GOT3 (cell line): ENCODE results near the gene ADAMTSL1.

Experiments
- DNase-seq: peaks from one replicate; lab custom pipeline; 2025; ENCODE audit warnings: mixed read lengths; lab: John Stamatoyannopoulos, UW

Gene ADAMTSL1

GRCh38 chr9:18666986-18667772 lies 193.2 kb downstream of the ADAMTSL1 start:
- DNase-seq: no peak

GRCh38 chr9:18668944-18669343 lies 195.0 kb downstream of the ADAMTSL1 start:
- DNase-seq: no peak

- DNase-seq: no peak
These were observed 198.8 kb downstream of the ADAMTSL1 start for GRCh38 chr9:18672706-18673105.

DNA sequence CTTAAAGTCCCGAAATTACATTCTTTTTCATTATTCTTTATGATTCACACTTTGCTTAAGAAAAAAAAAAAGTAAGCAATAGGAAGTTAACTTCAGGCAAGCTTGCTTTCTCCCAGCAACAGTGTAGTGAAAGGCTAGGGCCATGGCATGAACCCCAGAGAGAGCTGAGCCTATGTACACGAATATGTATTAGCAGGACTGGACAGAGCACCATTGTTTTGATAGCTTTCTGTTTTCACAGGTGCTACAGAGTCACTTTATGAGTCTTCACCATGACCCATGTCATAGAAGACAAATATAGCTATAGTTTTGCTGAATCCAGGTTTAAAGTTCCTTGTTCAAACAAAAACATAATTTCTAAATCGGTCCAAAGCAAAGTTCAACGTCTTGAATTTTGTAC lies 199.2 kb downstream of the ADAMTSL1 start:
- DNase-seq: no peak

- no peak for DNase-seq
These were observed 201.4 kb downstream of the ADAMTSL1 start for GRCh38 chr9:18675332-18675731.

GRCh38 chr9:18675973-18676372 lies 202.0 kb downstream of the ADAMTSL1 start:
- no peak for DNase-seq

- no peak for DNase-seq
These were observed 202.6 kb downstream of the ADAMTSL1 start for GRCh38 chr9:18676525-18676924.

DNA sequence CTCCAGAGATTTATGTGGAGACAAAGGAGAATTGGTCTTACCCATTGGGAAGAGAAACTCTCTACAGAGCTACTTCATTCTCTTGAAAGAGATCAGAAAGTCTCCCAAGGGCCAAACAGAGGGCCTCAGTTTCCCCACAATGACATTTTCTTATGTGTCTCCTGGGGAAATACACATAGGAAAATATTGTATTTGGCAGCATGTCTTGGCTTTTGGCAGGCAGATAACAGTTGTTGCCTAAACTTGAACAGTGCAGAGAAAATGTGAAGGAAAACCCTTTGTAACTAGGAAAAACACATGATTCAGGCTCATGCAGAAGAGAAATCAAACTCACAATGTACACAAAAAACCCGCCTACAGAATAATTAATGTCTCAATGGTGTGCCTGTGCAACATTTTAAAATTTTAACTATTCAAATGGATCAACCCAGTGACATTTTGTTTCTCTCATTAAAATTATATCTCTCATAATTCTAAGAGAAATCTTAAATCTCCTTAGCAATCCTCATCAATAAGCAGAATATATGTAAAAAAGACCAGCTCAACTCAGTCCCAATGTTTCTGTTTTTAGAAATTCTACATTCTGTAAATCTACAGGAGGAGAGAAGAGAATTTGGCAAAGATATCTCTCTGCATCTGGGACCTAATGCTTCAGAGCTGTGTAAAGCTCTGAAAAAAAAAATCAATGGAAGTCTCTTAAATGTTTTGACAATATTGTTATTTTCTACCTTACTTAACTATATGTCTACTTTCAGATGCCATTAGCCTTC lies 205.1 kb downstream of the ADAMTSL1 start:
- no peak for DNase-seq

GRCh38 chr9:18682907-18683306 lies 209.0 kb downstream of the ADAMTSL1 start:
- no peak for DNase-seq

- no peak for DNase-seq
These were observed 209.4 kb downstream of the ADAMTSL1 start for GRCh38 chr9:18683312-18683711.

- DNase-seq: no peak
These were observed 209.9 kb downstream of the ADAMTSL1 start for GRCh38 chr9:18683851-18684250.

GRCh38 chr9:18684593-18685317 lies 210.8 kb downstream of the ADAMTSL1 start:
- no peak for DNase-seq

DNA sequence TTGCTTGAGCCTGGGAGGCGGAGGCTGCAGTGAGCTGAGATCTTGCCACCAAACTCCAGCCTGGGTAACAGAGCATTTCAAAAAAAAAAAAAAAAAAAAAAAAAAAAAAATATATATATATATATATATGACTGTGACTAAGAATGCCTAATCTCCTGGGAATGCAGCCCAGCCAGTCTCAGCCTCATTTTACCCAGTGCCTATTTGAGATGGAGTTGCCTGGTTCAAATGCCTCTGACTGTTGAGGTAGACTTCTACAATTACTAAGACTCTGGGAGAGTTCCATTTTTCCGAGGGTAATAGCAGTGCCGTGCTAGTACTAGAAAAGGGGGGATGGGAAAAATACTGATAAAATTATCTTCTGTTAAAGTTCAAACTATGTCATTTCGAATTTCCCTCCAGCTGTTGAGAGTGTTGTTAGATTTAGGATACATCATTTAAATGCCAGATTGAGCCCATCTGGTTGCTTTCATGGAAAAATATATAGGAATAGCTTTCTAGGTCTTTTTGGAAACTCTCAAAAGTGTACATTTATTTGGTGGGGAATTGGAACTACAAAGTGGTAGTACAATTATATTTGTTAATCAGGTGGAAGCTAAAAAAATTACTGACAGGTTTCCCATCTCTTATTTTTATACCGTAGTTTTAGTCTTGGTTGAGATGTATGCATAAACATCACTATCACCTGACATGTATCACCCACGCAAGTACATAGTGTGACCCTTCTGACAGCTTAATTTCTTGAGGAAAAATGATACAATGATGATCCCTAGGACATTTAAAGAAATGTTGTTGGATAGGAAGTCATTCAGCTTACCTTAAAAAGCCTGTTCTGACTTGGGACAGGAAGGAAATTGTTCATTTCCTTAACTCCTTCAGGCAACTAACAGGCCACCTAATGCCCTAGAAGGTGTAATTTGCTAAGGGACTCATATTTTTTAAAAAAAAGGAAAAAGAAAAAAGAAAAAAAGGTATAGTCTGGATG lies 214.9 kb downstream of the ADAMTSL1 start:
- DNase-seq: no peak

DNA sequence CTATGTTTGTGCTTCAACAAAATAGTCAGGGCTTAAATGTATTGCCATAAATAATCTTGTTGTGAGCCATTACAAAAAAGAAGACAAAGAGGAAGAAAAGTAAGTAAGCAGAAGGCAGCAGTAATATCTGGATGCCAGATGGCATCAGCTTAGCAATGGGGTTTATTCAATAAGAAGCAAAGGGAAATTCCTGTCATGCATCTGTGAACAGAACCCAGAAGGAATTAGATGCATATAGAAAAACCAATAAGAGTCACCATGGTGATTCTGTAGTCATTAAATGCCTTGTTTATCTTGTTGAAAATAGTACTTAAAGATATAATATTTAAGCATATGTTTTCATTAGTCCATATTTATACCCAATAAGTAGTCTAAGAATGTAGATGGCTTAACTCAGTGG lies 216.0 kb downstream of the ADAMTSL1 start:
- no peak for DNase-seq

DNA sequence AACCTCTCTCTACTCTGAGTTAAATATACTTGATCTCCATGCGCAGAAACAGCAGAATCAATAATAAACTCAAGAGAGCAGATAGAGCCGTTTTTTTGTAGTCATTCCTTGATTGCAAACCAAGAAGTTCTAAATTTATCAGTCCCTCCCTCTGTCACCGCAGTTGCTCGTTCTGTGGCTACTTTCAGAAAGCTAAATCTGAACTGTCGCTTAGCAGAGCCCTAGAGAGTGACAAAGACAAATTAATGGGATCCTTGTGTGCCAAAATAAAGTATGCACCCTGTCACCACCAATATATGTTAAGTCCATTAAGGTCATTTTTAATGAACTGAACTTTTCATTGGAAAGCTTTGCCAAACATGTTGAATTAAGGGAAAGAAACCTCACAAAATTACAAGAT lies 218.3 kb downstream of the ADAMTSL1 start:
- no peak for DNase-seq

GRCh38 chr9:18692962-18693361 lies 219.0 kb downstream of the ADAMTSL1 start:
- DNase-seq: no peak

GRCh38 chr9:18694959-18695668 lies 221.2 kb downstream of the ADAMTSL1 start:
- no peak for DNase-seq

GRCh38 chr9:18698992-18699391 lies 225.0 kb downstream of the ADAMTSL1 start:
- no peak for DNase-seq

DNA sequence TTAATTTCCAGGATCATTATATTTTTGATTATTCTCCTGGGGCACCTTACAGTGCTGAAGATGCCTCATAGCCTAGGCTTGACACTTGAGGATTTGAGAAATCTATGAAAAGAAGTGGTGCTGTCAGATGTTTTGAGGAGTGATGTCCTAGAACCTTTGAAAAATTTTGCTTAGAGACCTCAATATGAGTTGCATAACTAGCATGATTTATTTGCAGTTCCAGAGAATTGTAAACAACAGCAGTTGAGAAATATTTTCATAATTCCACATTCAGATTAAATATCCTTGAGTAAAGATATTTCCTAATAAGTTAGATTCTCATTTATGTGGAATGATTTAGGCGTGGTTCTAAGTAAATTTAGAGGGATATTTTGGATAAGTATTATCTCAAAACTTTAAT lies 225.8 kb downstream of the ADAMTSL1 start:
- no peak for DNase-seq

- DNase-seq: no peak
These were observed 226.8 kb downstream of the ADAMTSL1 start for GRCh38 chr9:18700714-18701113.
